Ramos (cell line): ENCODE results near the gene EPAS1.

ENCODE experiments used
- in situ Hi-C: fragments of 300-500 bp; cut with MboI; formaldehyde crosslinking; loops from one replicate; pipeline ENCODE4 v1.14.3; 2022; ENCODE audit warnings: low sequenced_read_pairs; ENCODE audit not compliant: unreplicated experiment

Gene EPAS1

DNA sequence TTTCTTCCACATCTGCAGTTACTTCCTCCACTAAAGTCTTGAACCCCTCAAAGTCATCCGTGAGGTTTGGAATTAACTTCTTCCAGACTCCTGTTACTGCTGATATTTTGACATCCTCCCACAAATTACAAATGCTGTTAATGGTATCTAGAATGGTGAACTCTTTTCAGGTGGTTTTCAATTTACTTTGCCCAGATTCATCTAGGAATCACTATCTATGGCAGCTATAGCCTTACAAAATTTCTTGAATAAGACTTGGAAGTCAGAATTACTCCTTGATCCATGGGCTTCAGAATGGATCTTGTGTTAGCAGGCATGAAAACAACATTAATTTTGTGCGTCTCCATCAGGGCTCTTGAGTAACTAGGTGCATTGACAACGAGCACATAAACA, 19.9 kb downstream of the EPAS1 start:
- in situ Hi-C loops = no loop called here

- in situ Hi-C loops = no loop called here
These were observed 21.6 kb downstream of the EPAS1 start for GRCh38 chr2:46318579-46319460.

- in situ Hi-C loops = no loop called here
These were observed 22.5 kb downstream of the EPAS1 start for GRCh38 chr2:46319711-46320110.

DNA sequence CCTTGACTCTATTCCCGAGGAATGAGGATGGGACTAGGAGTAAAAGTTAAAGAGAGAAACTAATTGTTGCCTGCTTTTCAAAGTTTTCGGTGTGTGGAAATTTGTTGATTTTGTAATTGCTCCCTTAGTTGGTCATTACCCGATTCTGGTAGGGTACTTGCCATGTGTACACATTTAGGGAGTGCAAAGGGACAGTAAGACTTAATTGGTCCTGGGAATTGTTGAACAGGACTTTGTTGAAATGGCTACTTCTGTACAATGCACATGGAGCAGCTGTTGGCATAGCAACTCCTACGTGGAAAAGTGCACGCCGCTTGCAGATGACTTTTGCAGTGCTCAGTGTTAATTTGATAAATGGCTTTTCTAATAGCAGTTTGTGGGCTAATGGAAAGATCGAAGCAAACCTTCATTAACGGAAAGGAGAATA, 22.9 kb downstream of the EPAS1 start:
- in situ Hi-C loops = no loop called here

- in situ Hi-C loops = no loop called here
These were observed 26.5 kb downstream of the EPAS1 start for GRCh38 chr2:46323730-46324129.

DNA sequence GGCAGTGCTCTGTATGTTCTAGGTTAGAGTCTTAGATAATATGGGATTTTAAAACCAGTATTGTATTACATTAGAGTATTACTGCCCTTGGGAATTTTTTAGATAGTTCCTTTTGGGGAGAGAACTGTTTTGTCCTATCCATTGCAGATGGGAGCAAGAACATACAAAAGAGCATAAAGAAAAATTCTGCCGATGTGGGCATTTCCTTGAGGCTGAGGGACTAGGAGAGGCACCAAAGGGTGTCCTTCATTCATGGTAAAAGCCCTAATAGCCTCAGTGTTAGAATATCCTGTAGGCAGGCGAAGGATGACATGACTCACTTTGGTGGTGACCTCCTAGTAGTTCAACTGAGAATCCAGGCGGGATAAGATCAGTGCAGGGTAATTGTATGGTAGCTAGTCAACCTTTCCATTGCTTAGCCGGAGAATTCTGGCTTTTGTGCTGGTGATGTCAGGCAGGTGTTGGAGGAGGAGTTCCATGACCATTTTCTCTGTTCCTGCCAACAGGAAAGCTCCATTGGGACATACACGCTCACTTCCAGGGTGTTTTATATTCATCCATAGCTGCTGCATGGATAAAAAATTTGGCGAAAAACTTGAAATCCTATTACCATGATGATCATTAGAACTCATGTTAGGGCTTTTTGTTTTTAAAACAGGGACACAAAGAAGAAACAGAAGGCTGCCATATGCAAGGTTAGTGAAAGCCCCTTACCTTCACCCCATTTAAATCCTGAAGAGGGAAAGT, 28.1 kb downstream of the EPAS1 start:
- in situ Hi-C loops = no loop called here

- in situ Hi-C loops = no loop called here
These were observed 29.2 kb downstream of the EPAS1 start for GRCh38 chr2:46326231-46326980.

DNA sequence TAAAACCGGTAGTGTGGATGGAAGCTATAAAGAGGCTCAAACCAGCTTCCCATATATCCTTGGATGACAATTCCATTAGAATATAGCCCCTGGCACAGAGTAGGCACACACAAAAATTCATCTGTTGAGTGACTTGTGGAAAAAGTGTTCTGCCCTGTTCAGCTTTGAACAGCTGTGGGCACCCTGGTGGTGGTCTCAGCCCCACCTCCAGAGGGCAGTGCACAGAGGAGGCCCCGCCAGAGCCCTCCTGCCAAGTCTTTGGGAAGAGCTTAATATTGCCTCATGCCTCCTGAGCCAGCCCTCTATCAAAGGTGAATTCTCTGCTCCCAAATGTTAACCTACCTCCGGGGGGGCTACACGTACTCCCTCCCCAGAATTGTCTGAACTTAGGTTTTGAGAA, 30.4 kb downstream of the EPAS1 start:
- in situ Hi-C loops = no loop called here

GRCh38 chr2:46328291-46328690, 31.1 kb downstream of the EPAS1 start:
- in situ Hi-C loops = no loop called here

DNA sequence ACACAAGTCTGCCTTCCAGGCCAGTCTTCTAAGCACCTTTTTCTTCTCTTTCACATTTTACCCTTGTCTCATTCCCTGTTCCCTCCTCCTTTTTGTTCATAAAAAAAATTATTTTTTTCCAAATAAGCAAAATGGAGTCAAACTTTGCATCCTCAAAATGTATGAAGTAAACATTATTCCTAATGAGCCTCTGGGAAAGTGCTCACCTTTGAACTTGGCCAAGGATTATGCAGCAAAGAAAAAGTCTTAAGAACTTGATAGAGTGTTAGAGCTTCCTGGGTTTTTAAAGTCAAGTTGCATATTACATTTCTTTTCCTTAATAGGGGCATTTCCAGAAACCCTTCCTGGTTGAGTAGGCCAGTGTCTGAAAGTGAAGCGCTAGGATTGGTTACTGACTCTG, 31.6 kb downstream of the EPAS1 start:
- in situ Hi-C loops = no loop called here

GRCh38 chr2:46329340-46329739, 32.1 kb downstream of the EPAS1 start:
- in situ Hi-C loops = no loop called here

GRCh38 chr2:46329803-46330775, 32.9 kb downstream of the EPAS1 start:
- in situ Hi-C loops = no loop called here

GRCh38 chr2:46331109-46331766, 34.0 kb downstream of the EPAS1 start:
- in situ Hi-C loops = no loop called here

DNA sequence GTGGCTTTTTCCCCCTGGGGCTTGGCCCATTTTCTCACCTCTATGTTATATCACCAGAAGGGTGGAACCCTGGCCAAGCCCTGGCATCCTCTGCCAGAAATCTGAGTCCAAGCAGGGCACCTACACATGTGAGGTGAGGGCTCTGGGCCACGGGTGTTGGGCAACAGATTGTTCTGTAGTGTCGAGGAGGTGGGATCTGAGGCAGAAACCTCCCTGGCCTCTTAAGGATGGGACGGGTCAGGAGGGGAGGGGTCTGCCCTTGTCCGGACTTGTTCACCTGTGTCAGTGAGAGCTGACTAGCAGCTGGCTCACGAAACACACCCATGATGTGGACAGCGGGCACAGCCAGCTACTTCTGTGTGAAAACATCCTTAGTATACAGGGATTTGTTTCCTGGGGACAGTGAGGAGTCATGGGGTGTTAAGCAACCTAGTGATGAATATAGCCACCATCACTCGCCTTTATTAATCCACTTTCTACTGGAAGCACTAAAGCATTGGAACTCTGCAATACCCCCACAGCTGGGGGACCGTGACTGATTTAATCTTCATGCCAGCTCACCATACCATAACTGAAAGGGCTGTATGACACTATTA, 35.6 kb downstream of the EPAS1 start:
- in situ Hi-C loops = no loop called here

GRCh38 chr2:46333912-46334311, 36.7 kb downstream of the EPAS1 start:
- in situ Hi-C loops = no loop called here

- in situ Hi-C loops = no loop called here
These were observed 37.4 kb downstream of the EPAS1 start for GRCh38 chr2:46334389-46335271.

GRCh38 chr2:46335391-46336282, 38.4 kb downstream of the EPAS1 start:
- in situ Hi-C loops = no loop called here
